AML-193 (cell line): ENCODE data around the gene UCK1.
"Not testable (repeated sequence)": the region's sequence is repeated elsewhere in the genome, so short reads cannot be mapped to it uniquely, and the experiment has no call there.

ENCODE experiments used
- DNase-seq, 2 experiments: peaks; one replicate each; lab custom pipeline; 2025; lab: John Stamatoyannopoulos, UW

UCK1 gene

GRCh38 chr9:131554087-131554842 lies 23.2 kb upstream of the UCK1 start:
- DNase-seq, result no peak

GRCh38 chr9:131552030-131552429 lies 21.0 kb upstream of the UCK1 start:
- no peak for DNase-seq

- DNase-seq, result not testable (repeated sequence)
These were observed 19.4 kb upstream of the UCK1 start for GRCh38 chr9:131550465-131550864.

GRCh38 chr9:131549186-131549585 lies 18.1 kb upstream of the UCK1 start:
- not testable (repeated sequence) for DNase-seq

- no peak for DNase-seq
These were observed 15.4 kb upstream of the UCK1 start for GRCh38 chr9:131546336-131547084.

- DNase-seq, result no peak
These were observed 14.8 kb upstream of the UCK1 start for GRCh38 chr9:131545786-131546335.

- DNase-seq, result no peak
These were observed 14.1 kb upstream of the UCK1 start, which contains the start of gene PRRT1B for GRCh38 chr9:131545003-131545785. Gene PRRT1B, plus strand, starts transcription at chr9:131545523. Its CDS starts 93 bp downstream, at chr9:131545616.

GRCh38 chr9:131543141-131543540 lies 12.1 kb upstream of the UCK1 start:
- DNase-seq, result no peak

- no peak for DNase-seq
These were observed 8.3 kb upstream of the UCK1 start for GRCh38 chr9:131539223-131539923.

- DNase-seq, result no peak
These were observed 6.9 kb upstream of the UCK1 start for GRCh38 chr9:131537946-131538345.

GRCh38 chr9:131534721-131535237 lies 3.7 kb upstream of the UCK1 start:
- DNase-seq, result no peak

GRCh38 chr9:131530546-131530919 lies 530 bp downstream of the UCK1 start:
- DNase-seq, result no peak

GRCh38 chr9:131529597-131530545 lies 1.2 kb downstream of the UCK1 start:
- DNase-seq, result no peak

- DNase-seq, result no peak
These were observed 2.1 kb downstream of the UCK1 start for GRCh38 chr9:131528886-131529505.

GRCh38 chr9:131528186-131528585 lies 2.9 kb downstream of the UCK1 start:
- no peak for DNase-seq

GRCh38 chr9:131525643-131526565 lies 5.2 kb downstream of the UCK1 start:
- DNase-seq, result no peak

- DNase-seq, result no peak
These were observed 6.3 kb downstream of the UCK1 start for GRCh38 chr9:131524665-131525315.
